G401 (cell line): ENCODE data around the gene COL5A1. TPM values are rescaled to one million over a fixed set of nuclear protein-coding genes. Genes with fewer than 3 reads are reported as not detected.
"Not testable (repeated sequence)": the region's sequence is repeated elsewhere in the genome, so short reads cannot be mapped to it uniquely, and the experiment has no call there.

Experiments
- DNase-seq: peaks from one replicate; pipeline ENCODE4 v3.0.0-alpha.2; 2015; ENCODE audit warnings: low spot score
- in situ Hi-C: cut with HindIII; loops from 2 replicates; pipeline ENCODE4 v1.10.0; 2016; ENCODE audit warnings: low sequenced_read_pairs, mixed read lengths
- total RNA-seq: library from RNA; depleted of rRNA; stranded (reverse); fragments of >200 nt; shearing (Covaris generic); gene quantifications from 2 replicates; pipeline ENCODE4 v1.2.3, GENCODE V29; 2014

The COL5A1 gene
- total RNA-seq, 1 experiment from 2014 or later = 0.58 TPM

GRCh38 chr9:134698587-134699342 lies 57.2 kb downstream of the COL5A1 start:
- DNase-seq = peak; percentile 65
- in situ Hi-C loops = no loop called here

- DNase-seq = no peak
- in situ Hi-C loops = no loop called here
These were observed 57.7 kb downstream of the COL5A1 start for GRCh38 chr9:134699343-134699740.

DNA sequence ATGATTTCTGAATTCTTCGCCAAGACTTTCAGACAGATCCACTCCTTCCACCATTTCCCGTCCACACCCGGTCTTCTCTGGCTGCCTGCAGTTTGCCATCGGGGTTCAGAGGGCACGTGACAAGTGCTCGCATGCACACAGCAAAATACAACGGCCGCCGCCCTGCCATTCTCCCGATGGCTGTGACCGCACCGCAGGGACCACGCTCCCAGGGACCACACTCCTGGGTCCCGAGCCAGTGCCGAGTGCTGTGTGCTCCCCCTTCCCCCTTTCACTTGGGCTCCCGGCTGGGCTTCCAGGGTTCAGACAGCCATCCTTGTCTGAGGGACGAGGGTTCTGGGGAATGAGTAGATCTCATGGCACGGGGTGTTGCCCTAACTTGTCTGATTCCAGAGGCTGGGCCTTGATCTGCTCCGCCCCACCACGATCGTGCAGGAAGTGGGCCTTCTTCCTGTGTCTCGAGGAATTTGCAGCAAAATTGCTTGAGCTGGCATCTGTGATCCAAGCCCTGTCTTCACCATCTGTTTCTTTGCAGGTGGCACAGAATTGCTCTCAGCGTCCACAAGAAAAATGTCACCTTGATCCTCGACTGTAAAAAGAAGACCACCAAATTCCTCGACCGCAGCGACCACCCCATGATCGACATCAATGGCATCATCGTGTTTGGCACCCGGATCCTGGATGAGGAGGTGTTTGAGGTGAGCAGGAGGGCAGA lies 59.2 kb downstream of the COL5A1 start:
- peak; percentile 70 for DNase-seq
- in situ Hi-C loops = no loop called here

DNA sequence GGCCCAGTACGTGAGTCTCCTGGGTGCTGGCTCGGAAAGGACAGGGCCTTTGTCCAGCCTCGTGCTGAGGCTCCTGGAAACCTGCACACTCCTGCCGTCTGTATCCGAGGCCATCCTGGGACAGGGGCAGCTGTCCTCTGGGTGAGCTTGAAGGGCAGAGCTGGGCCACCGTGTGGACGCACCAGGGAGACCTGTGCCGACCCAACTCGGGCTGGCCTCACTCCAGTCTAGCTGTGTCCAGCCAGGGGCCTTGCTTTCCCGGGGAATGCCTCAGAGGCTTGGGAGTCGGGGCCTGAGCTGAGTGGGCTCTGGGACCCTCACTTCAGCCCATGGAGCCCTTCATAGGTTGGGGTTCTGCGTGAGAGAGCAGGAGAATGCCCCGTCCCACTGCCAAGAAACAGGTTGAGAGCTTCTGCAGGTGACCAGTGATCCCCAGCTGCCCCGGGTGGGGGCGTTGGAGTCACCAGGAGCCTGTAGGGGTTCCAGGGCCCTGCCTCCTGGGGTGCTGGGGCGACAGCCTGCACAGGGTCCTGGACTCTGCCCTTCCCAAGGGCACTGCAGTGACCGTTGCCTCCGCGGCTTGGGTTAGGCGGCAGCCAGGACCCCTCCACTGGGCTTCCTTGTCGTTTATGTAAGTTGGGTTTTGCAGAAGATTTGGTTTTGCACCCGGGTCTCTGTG lies 60.1 kb downstream of the COL5A1 start:
- DNase-seq = no peak
- in situ Hi-C loops = no loop called here

GRCh38 chr9:134702291-134702690 lies 60.7 kb downstream of the COL5A1 start:
- DNase-seq = no peak
- in situ Hi-C loops = no loop called here

- in situ Hi-C loops = not testable (repeated sequence)
These were observed 62.1 kb downstream of the COL5A1 start for GRCh38 chr9:134703730-134704114.

GRCh38 chr9:134704498-134704897 lies 62.9 kb downstream of the COL5A1 start:
- in situ Hi-C loops = no loop called here
- DNase-seq = no peak

More at GRCh38 chr9:134703730-134704114, 62.1 kb downstream of the COL5A1 start:
- not testable (repeated sequence) for DNase-seq

GRCh38 chr9:134705786-134706185 lies 64.2 kb downstream of the COL5A1 start:
- DNase-seq = no peak
- in situ Hi-C loops = no loop called here

GRCh38 chr9:134706522-134706921 lies 64.9 kb downstream of the COL5A1 start:
- in situ Hi-C loops = no loop called here
- DNase-seq = no peak

DNA sequence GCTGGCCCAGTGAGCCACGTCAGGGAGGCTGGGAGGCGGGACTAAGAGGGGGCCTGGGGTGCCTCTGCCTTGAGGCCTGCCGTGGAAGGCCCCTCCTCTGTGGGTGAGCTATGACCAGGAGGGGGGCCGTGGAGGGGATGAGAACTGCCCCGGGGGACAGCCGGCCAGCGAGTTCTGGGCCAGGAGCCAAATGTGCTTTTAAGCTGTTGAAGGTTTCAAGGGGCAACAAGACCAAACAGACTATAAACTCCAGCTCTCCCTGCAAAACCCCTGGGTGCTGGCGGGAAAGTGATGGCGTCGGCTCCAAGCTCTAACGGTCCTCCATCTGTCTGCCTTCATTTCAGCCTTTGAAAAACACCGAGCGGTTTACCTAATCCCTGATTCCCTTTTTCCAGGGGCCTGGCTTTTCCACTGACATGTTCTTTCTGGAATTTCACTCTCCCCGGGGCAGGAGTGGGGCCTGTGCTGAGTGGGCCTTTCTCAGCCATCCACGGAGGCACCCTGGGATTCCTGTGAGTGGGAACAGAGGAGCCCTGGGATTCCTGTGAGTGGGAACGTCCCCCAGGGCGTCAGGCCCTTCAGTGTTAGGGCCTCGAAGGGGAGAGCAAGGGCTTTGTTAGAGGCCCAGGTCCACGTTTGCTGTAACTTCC lies 65.6 kb downstream of the COL5A1 start:
- in situ Hi-C loops = no loop called here
- DNase-seq = no peak

GRCh38 chr9:134707731-134708671 lies 66.4 kb downstream of the COL5A1 start:
- peak; percentile 80 for DNase-seq
- in situ Hi-C loops = no loop called here

- peak; percentile 43 for DNase-seq
- in situ Hi-C loops = no loop called here
These were observed 67.1 kb downstream of the COL5A1 start for GRCh38 chr9:134708672-134709038.

- in situ Hi-C loops = no loop called here
- DNase-seq = no peak
These were observed 68.1 kb downstream of the COL5A1 start for GRCh38 chr9:134709512-134710270.

- in situ Hi-C loops = no loop called here
- no peak for DNase-seq
These were observed 68.6 kb downstream of the COL5A1 start for GRCh38 chr9:134710271-134710540.

- in situ Hi-C loops = no loop called here
- DNase-seq = no peak
These were observed 69.3 kb downstream of the COL5A1 start for GRCh38 chr9:134710901-134711300.

GRCh38 chr9:134712243-134712642 lies 70.6 kb downstream of the COL5A1 start:
- DNase-seq = no peak
- in situ Hi-C loops = no loop called here

GRCh38 chr9:134712926-134713325 lies 71.3 kb downstream of the COL5A1 start:
- in situ Hi-C loops = no loop called here
- no peak for DNase-seq

DNA sequence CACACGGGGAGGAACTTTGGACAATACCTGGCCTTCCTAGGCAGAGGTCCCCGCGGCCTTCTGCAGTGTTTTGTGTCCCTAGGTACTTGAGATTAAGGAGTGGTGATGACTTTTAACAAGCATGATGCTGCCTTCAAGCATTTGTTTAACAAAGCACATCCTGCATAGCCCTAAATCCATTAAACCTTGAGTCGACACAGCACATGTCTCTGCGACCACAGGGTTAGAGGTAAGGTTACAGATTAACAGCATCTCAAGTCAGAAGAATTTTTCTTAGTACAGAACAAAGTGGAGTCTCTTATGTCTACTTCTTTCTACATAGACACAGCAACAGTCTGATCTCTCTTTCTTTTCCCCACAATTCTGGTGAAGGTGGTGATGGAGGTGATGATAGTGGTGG lies 73.9 kb downstream of the COL5A1 start:
- in situ Hi-C loops, DNase-seq: not testable (repeated sequence)
